ENCODE data around the gene SERPINB2. TPM values are rescaled to one million over a fixed set of nuclear protein-coding genes. Genes with fewer than 3 reads are reported as not detected.

Gene SERPINB2
- 1 to 10 TPM; 1.2 to 1.7 TPM for total RNA-seq
- not detected for polyA plus RNA-seq

DNA sequence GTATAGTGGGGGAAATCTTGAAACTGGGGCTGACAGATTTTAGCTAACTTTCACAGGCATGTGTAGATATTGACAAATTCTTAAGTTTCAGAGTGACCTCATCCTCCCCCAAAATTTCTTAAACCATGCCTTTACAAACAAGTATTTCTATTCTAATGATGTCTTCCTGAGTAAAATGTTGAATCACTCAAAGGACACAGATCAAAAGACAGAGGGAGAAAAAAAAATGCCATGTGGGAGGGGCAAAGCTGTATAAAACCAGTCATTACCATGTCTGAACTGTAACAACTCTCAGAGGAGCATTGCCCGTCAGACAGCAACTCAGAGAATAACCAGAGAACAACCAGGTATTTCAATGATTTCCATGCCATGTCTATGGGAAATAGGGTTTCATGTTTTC lies at the start of gene SERPINB2:
TSS of gene SERPINB2 (plus strand) at position 282 of the 400 bp plus-strand sequence. CDS start 3,740 bp downstream, outside the sequence.
- Histone ChIP-seq H3K9me3 (ENCODE audit: control insufficient read depth in 1 of 2, low read length in 2 of 2) (no peaks in the 10 kb centered on the region), H3K4me3 (ENCODE audit: low read length in 2 of 2) (no peak within 1 kb of the TSS), H3K4me1 (ENCODE audit: insufficient read depth, low read length) (no peaks in the 10 kb centered on the region), H3K36me3 (ENCODE audit: insufficient read depth, low read length) (no peaks in the 10 kb centered on the region), H3K27me3 (ENCODE audit: insufficient read depth, low read length) (no peaks in the 10 kb centered on the region), H3K27ac (ENCODE audit: low read depth, low read length) (no peak within 1 kb of the TSS)
- H3K4me3 Mint-ChIP-seq, result no peak within 1 kb of the TSS
- no peaks in the 10 kb centered on the region for H3K4me1 Mint-ChIP-seq
- H3K27me3 Mint-ChIP-seq, result peaks cover 11 to 15% of the 10 kb centered on the region in 2 donors
- CTCF ChIA-PET (ENCODE audit: partially characterized antibody), result no interaction called here
- intact Hi-C loops (cut with micrococcal nuclease), result no loop called here
- H3K36me3 Mint-ChIP-seq, result no peaks in the 10 kb centered on the region
- H3K27ac Mint-ChIP-seq, result no peak within 1 kb of the TSS
- POLR2A ChIA-PET (ENCODE audit: partially characterized antibody), result no interaction called here
- DNase-seq, result no peak
- H3K9me3 Mint-ChIP-seq, result no peaks in the 10 kb centered on the region

DNA sequence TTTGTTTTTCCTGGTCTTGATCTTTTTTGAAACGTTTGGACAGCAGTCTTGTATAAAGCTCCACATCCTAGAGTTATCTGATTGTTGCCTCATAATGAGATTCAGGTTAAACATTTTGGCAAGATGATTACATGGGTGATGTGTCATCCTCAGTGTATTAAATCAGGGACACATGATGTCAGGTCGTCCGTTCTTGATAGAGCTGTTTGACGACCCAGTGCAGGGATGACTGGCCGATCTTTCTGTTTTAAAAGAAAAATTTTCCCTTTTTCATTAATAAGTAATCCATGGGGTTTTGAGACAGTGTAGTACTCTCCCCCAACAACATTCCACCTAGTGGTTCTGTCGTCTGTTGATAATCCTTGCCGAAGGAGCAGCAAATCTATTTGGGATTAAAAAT lies 44.5 kb upstream of the SERPINB2 start:
- no peaks in the 10 kb centered on the region for H3K36me3 ChIP-seq (ENCODE audit: insufficient read depth, low read length)
- intact Hi-C loops (cut with micrococcal nuclease), result no loop called here
- no peak overlapping the region for H3K4me3 Mint-ChIP-seq
- H3K9me3 Mint-ChIP-seq, result no peaks in the 10 kb centered on the region
- no peak for DNase-seq
- no peaks in the 10 kb centered on the region for H3K4me1 ChIP-seq (ENCODE audit: insufficient read depth, low read length)
- H3K27me3 Mint-ChIP-seq, result peaks cover 8 to 13% of the 10 kb centered on the region in 2 donors
- H3K27ac Mint-ChIP-seq, result no peak overlapping the region
- no peaks in the 10 kb centered on the region for H3K9me3 ChIP-seq (ENCODE audit: control insufficient read depth in 1 of 2, low read length in 2 of 2)
- no peaks in the 10 kb centered on the region for H3K36me3 Mint-ChIP-seq
- H3K4me1 Mint-ChIP-seq, result no peaks in the 10 kb centered on the region
- no peak overlapping the region for H3K27ac ChIP-seq (ENCODE audit: low read depth, low read length)
- ChIA-PET CTCF (ENCODE audit: partially characterized antibody) (interaction anchor here (1.0 to 1.3 kb wide), 2 partner anchors 19 to 325 kb away, joined by 3 read pairs; no protein-coding TSS in a partner anchor), POLR2A (ENCODE audit: partially characterized antibody) (no interaction called here)
- H3K27me3 ChIP-seq (ENCODE audit: insufficient read depth, low read length), result no peaks in the 10 kb centered on the region
- no peak overlapping the region for H3K4me3 ChIP-seq (ENCODE audit: low read length in 2 of 2)

DNA sequence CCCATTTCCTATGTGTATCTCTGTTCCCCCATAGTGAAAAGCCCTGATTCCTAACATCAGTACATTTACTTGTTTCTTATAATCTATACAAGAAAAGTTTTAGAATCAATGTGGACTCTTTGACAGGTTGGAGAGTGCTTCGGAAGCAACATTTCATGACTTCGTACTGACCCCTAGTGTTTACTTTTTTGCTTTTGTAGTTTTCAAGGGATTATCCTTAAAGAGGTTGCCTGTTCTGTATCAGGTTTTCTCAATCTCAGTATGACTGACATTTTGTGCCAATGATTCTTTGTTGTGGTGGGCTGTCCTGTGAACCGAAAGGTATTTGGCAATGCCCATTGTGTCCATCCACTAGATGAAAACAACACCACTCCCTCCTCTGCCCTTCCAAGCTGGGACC lies 43.3 kb upstream of the SERPINB2 start:
- no peak overlapping the region for H3K4me3 Mint-ChIP-seq
- POLR2A ChIA-PET (ENCODE audit: partially characterized antibody), result no interaction called here
- H3K9me3 ChIP-seq (ENCODE audit: control insufficient read depth in 1 of 2, low read length in 2 of 2), result no peaks in the 10 kb centered on the region
- H3K27me3 ChIP-seq (ENCODE audit: insufficient read depth, low read length), result no peaks in the 10 kb centered on the region
- H3K36me3 ChIP-seq (ENCODE audit: insufficient read depth, low read length), result no peaks in the 10 kb centered on the region
- no peaks in the 10 kb centered on the region for H3K36me3 Mint-ChIP-seq
- H3K27ac Mint-ChIP-seq, result no peak overlapping the region
- CTCF ChIA-PET (ENCODE audit: partially characterized antibody), result interaction anchor here (1.0 kb wide), 1 partner anchor 326 kb away, joined by 3 read pairs; no protein-coding TSS in a partner anchor
- H3K27me3 Mint-ChIP-seq, result peaks cover 8 to 13% of the 10 kb centered on the region in 2 donors
- no peak overlapping the region for H3K27ac ChIP-seq (ENCODE audit: low read depth, low read length)
- no peaks in the 10 kb centered on the region for H3K4me1 Mint-ChIP-seq
- DNase-seq, result no peak
- no peak overlapping the region for H3K4me3 ChIP-seq (ENCODE audit: low read length in 2 of 2)
- intact Hi-C loops (cut with micrococcal nuclease), result no loop called here
- no peaks in the 10 kb centered on the region for H3K9me3 Mint-ChIP-seq
- H3K4me1 ChIP-seq (ENCODE audit: insufficient read depth, low read length), result no peaks in the 10 kb centered on the region

GRCh38 chr18:63848159-63848558 lies 39.3 kb upstream of the SERPINB2 start:
- Mint-ChIP-seq H3K4me1 (no peaks in the 10 kb centered on the region), H3K36me3 (no peaks in the 10 kb centered on the region), H3K27ac (no peak overlapping the region), H3K4me3 (no peak overlapping the region), H3K9me3 (no peaks in the 10 kb centered on the region), H3K27me3 (peaks cover 5 to 12% of the 10 kb centered on the region in 2 donors)
- DNase-seq, result no peak
- H3K4me1 ChIP-seq (ENCODE audit: insufficient read depth, low read length), result no peaks in the 10 kb centered on the region
- no peaks in the 10 kb centered on the region for H3K9me3 ChIP-seq (ENCODE audit: control insufficient read depth in 1 of 2, low read length in 2 of 2)
- H3K4me3 ChIP-seq (ENCODE audit: low read length in 2 of 2), result no peak overlapping the region
- no peak overlapping the region for H3K27ac ChIP-seq (ENCODE audit: low read depth, low read length)
- no peaks in the 10 kb centered on the region for H3K27me3 ChIP-seq (ENCODE audit: insufficient read depth, low read length)
- CTCF ChIA-PET (ENCODE audit: partially characterized antibody), result no interaction called here
- intact Hi-C loops (cut with micrococcal nuclease), result loop anchor here (5.0 kb wide), 1 partner anchor 331 kb away; no protein-coding TSS in a partner anchor
- POLR2A ChIA-PET (ENCODE audit: partially characterized antibody), result no interaction called here
- H3K36me3 ChIP-seq (ENCODE audit: insufficient read depth, low read length), result no peaks in the 10 kb centered on the region

DNA sequence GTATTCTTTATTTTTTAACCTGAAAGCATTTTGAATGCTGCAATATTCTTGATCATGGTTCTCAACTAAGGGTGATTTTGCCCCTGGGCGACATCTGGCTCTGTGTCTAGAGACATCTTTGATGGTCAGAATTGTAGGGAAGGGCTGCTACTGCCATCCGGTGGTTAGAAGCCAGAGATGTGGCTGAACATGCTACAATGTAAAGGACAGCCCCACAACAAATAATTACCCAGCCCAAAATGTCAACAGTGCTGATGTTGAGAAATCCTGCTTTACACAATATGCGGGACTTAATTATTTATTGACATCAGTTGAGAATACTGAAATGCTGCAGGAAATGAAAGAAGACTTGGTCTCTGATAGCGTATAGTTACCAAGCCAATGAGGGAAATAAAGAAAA lies 37.5 kb upstream of the SERPINB2 start:
- no peaks in the 10 kb centered on the region for H3K36me3 Mint-ChIP-seq
- Histone ChIP-seq H3K27me3 (ENCODE audit: insufficient read depth, low read length) (no peaks in the 10 kb centered on the region), H3K4me1 (ENCODE audit: insufficient read depth, low read length) (no peaks in the 10 kb centered on the region), H3K9me3 (ENCODE audit: control insufficient read depth in 1 of 2, low read length in 2 of 2) (no peaks in the 10 kb centered on the region), H3K36me3 (ENCODE audit: insufficient read depth, low read length) (no peaks in the 10 kb centered on the region), H3K4me3 (ENCODE audit: low read length in 2 of 2) (no peak overlapping the region), H3K27ac (ENCODE audit: low read depth, low read length) (no peak overlapping the region)
- H3K4me3 Mint-ChIP-seq, result no peak overlapping the region
- H3K27me3 Mint-ChIP-seq, result peaks cover 2 to 12% of the 10 kb centered on the region in 2 donors
- H3K27ac Mint-ChIP-seq, result no peak overlapping the region
- POLR2A ChIA-PET (ENCODE audit: partially characterized antibody), result no interaction called here
- H3K4me1 Mint-ChIP-seq, result no peaks in the 10 kb centered on the region
- intact Hi-C loops (cut with micrococcal nuclease), result no loop called here
- CTCF ChIA-PET (ENCODE audit: partially characterized antibody), result no interaction called here
- peaks cover 0 to 2% (median 0%) of the 10 kb centered on the region in 8 donors for H3K9me3 Mint-ChIP-seq
- no peak for DNase-seq

DNA sequence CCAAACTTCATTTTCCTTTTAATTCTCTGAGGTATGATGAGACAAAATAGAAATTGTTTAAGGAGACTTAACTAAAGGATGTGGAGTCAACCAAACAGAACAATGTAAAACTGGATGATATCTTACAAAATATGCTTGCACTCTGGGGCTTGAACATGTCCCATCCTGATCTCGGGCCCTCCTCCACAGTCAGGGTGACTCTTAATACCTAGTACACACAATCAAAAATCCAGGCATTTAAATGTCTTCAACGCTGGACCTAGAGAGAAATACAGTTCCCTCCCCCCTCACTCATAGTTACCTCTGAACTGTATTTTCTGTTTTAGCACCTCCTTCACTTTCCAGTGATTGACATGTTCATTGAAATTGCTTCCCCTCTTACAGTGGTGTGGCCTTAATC lies 36.9 kb upstream of the SERPINB2 start:
- ChIA-PET POLR2A (ENCODE audit: partially characterized antibody) (no interaction called here), CTCF (ENCODE audit: partially characterized antibody) (no interaction called here)
- no peak overlapping the region for H3K4me3 Mint-ChIP-seq
- no peaks in the 10 kb centered on the region for H3K4me1 Mint-ChIP-seq
- Histone ChIP-seq H3K9me3 (ENCODE audit: control insufficient read depth in 1 of 2, low read length in 2 of 2) (no peaks in the 10 kb centered on the region), H3K4me3 (ENCODE audit: low read length in 2 of 2) (no peak overlapping the region), H3K36me3 (ENCODE audit: insufficient read depth, low read length) (no peaks in the 10 kb centered on the region), H3K27ac (ENCODE audit: low read depth, low read length) (no peak overlapping the region), H3K4me1 (ENCODE audit: insufficient read depth, low read length) (no peaks in the 10 kb centered on the region), H3K27me3 (ENCODE audit: insufficient read depth, low read length) (no peaks in the 10 kb centered on the region)
- no peak overlapping the region for H3K27ac Mint-ChIP-seq
- H3K36me3 Mint-ChIP-seq, result no peaks in the 10 kb centered on the region
- H3K27me3 Mint-ChIP-seq, result peaks cover 2 to 9% of the 10 kb centered on the region in 2 donors
- peaks cover 0 to 5% (median 0%) of the 10 kb centered on the region in 8 donors for H3K9me3 Mint-ChIP-seq
- intact Hi-C loops (cut with micrococcal nuclease), result no loop called here
- no peak for DNase-seq

- H3K27ac ChIP-seq (ENCODE audit: low read depth, low read length), result no peak overlapping the region
- no peak overlapping the region for H3K4me3 ChIP-seq (ENCODE audit: low read length in 2 of 2)
- no peaks in the 10 kb centered on the region for H3K36me3 Mint-ChIP-seq
- no peaks in the 10 kb centered on the region for H3K4me1 Mint-ChIP-seq
- no peaks in the 10 kb centered on the region for H3K4me1 ChIP-seq (ENCODE audit: insufficient read depth, low read length)
- peaks cover 0 to 5% of the 10 kb centered on the region in 2 donors for H3K27me3 Mint-ChIP-seq
- no peaks in the 10 kb centered on the region for H3K9me3 ChIP-seq (ENCODE audit: control insufficient read depth in 1 of 2, low read length in 2 of 2)
- H3K4me3 Mint-ChIP-seq, result no peak overlapping the region
- CTCF ChIA-PET (ENCODE audit: partially characterized antibody), result no interaction called here
- H3K36me3 ChIP-seq (ENCODE audit: insufficient read depth, low read length), result no peaks in the 10 kb centered on the region
- POLR2A ChIA-PET (ENCODE audit: partially characterized antibody), result interaction anchor here (0.7 kb wide), 1 partner anchor 1106 kb away, joined by 5 read pairs; no protein-coding TSS in a partner anchor
- peaks cover 0 to 5% (median 0%) of the 10 kb centered on the region in 8 donors for H3K9me3 Mint-ChIP-seq
- no peaks in the 10 kb centered on the region for H3K27me3 ChIP-seq (ENCODE audit: insufficient read depth, low read length)
- peak overlapping the region in 1 of 7 donors; percentile 32 for H3K27ac Mint-ChIP-seq
- DNase-seq, result no peak
- intact Hi-C loops (cut with micrococcal nuclease), result no loop called here
These were observed 29.0 kb upstream of the SERPINB2 start for GRCh38 chr18:63858456-63858855.
